ENCODE results near the gene CILP2.

The CILP2 gene

GRCh38 chr19:19591133-19591825 is 53.2 kb downstream of the CILP2 start:
- TF ChIP-seq GATA2 (IDR thresholded peaks at IDR 0.05; ENCODE audit: low read depth, low read length): no peak
- no peak for TF ChIP-seq GATA3 (IDR thresholded peaks at IDR 0.05; ENCODE audit: low read depth, low read length)

DNA sequence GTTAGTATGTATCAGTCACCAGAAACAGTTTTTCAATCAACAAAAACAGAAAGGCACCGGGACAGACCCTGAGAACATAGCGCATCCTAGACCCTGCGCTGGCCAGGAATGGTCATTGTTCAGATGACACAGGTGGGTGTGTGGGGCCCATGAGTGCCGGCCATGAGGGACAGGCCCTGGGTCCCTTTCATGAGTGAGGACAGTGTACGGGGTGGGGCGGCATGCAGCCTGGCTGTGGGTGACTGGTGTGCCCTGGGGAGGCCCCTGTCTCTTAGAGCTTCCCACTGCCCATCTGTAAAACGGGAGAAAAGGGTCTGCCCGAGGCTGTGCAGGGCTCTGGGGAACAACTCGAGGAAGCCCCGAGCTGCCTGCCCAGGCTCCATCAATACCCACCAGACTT is 54.6 kb downstream of the CILP2 start:
- TF ChIP-seq GATA2 (IDR thresholded peaks at IDR 0.05; ENCODE audit: low read depth, low read length) (no peak), GATA3 (IDR thresholded peaks at IDR 0.05; ENCODE audit: low read depth, low read length) (no peak)

GRCh38 chr19:19594381-19594780 is 56.3 kb downstream of the CILP2 start:
- TF ChIP-seq GATA2 (IDR thresholded peaks at IDR 0.05; ENCODE audit: low read depth, low read length): no peak
- TF ChIP-seq GATA3 (IDR thresholded peaks at IDR 0.05; ENCODE audit: low read depth, low read length): no peak

DNA sequence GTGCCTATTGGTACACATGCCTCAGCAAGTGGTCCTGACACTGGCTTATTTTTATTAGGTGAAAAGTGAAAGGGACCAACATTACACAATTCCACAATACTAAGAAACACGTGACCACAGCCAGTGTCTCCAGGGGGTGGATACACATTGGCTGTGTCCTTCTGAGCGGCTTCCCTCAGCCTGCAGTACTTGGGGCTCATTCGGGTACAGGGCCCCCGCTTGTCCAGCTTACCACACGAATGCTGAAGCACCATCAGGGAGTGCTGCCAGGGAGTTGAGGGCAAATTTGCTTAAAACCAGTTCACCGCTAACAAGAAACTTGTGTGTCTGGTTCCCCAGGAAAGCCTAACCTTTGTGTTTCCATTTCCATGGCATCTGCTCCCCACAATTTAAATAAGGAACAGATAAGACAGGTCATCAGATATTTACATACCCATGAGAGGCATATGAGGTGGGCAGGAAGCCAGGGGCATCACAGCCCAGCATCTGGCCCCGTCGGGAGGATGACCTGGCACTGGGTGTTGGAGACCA is 57.2 kb downstream of the CILP2 start:
- TF ChIP-seq GATA3 (IDR thresholded peaks at IDR 0.05; ENCODE audit: low read depth, low read length) (no peak), GATA2 (IDR thresholded peaks at IDR 0.05; ENCODE audit: low read depth, low read length) (peak; percentile 48; the same call in 1 of the 2 replicates)
